H1 (cell line): ENCODE results near the gene TNFRSF8. TPM values are rescaled to one million over a fixed set of nuclear protein-coding genes. Genes with fewer than 3 reads are reported as not detected.

Source experiments
- CTCF ChIA-PET: fragments of 300-600 bp; sonication (Branson Sonifier 250); formaldehyde crosslinking; loops from one replicate; lab custom pipeline; 2021; ENCODE audit not compliant: partially characterized antibody; lab: Charles Lee
- POLR2A ChIA-PET: fragments of 300-600 bp; sonication (Branson Sonifier 250); formaldehyde crosslinking; loops from one replicate; lab custom pipeline; 2021; ENCODE audit warnings: inconsistent platforms; ENCODE audit not compliant: partially characterized antibody; lab: Charles Lee
- DNase-seq, 2 experiments: peaks; one replicate each; pipeline versions ENCODE4 v3.0.0 to v3.0.0-alpha.2; 2010 to 2022; ENCODE audit warnings: low spot score in 2 of 2, low read depth in 1 of 2, mixed read lengths in 1 of 2
- FAIRE-seq: peaks from 2 replicates; lab custom pipeline; 2011; peaks lifted over from hg19 to GRCh38; lab: Jason Lieb, UNC
- H2AFZ ChIP-seq: 2 replicates; pipeline ENCODE4 v1.8.1; 2012; ENCODE audit warnings: low read length, inconsistent platforms
- H2AK5ac ChIP-seq: 2 replicates; pipeline ENCODE4 v1.6.1; 2013; ENCODE audit warnings: low read depth, low read length
- H2BK120ac ChIP-seq: replicated peaks from 2 replicates; pipeline ENCODE3; 2013; ENCODE audit warnings: low read depth, low read length, inconsistent platforms
- H2BK12ac ChIP-seq: 2 replicates; pipeline ENCODE4 v1.6.1; 2013; ENCODE audit warnings: low read depth, low read length
- H2BK15ac ChIP-seq: 2 replicates; pipeline ENCODE4 v1.6.1; 2013; ENCODE audit warnings: low read length
- H2BK20ac ChIP-seq: 2 replicates; pipeline ENCODE4 v1.6.1; 2013; ENCODE audit warnings: low read length
- H2BK5ac ChIP-seq: 2 replicates; pipeline ENCODE4 v1.6.1; 2013; ENCODE audit warnings: low read depth, low read length
- H3K14ac ChIP-seq: 2 replicates; pipeline ENCODE4 v1.6.1; 2013; ENCODE audit warnings: inconsistent platforms; ENCODE audit not compliant: insufficient read length
- H3K18ac ChIP-seq: 2 replicates; pipeline ENCODE4 v1.6.1; 2013; ENCODE audit warnings: low read length; ENCODE audit errors: extremely low read depth
- H3K23ac ChIP-seq: 2 replicates; pipeline ENCODE4 v1.6.1; 2013; ENCODE audit warnings: inconsistent platforms; ENCODE audit not compliant: insufficient read length
- H3K23me2 ChIP-seq: 2 replicates; pipeline ENCODE4 v1.6.1; 2013; ENCODE audit warnings: low read depth, low read length
- H3K27ac ChIP-seq: 2 replicates; pipeline ENCODE4 v1.6.1; 2011; ENCODE audit warnings: low read depth, low read length, inconsistent platforms
- H3K27me3 ChIP-seq, 4 experiments: replicated peaks in 1 of 4; 1 replicate in 1 of 4; 2 replicates in 3 of 4; pipeline versions ENCODE4 v1.6.1 to v1.8.1; 2011 to 2013; ENCODE audit warnings: low read length in 3 of 4, mild to moderate bottlenecking in 3 of 4, inconsistent platforms in 2 of 4, mixed read lengths in 2 of 4, moderate library complexity in 1 of 4; ENCODE audit not compliant: control insufficient read depth in 3 of 4, insufficient read depth in 3 of 4; ENCODE audit errors: extremely low read depth in 1 of 4
- H3K36me3 ChIP-seq, 4 experiments: 2 replicates each; pipeline versions ENCODE4 v1.6.1 to v1.8.1; 2011 to 2013; ENCODE audit warnings: mild to moderate bottlenecking in 4 of 4, low read length in 3 of 4, moderate library complexity in 2 of 4, control low read depth in 1 of 4, inconsistent platforms in 1 of 4; ENCODE audit not compliant: insufficient read depth in 4 of 4, control insufficient read depth in 2 of 4
- H3K4ac ChIP-seq: replicated peaks from 2 replicates; pipeline ENCODE3; 2013; ENCODE audit warnings: low read length, low read depth, mixed read lengths, inconsistent platforms; ENCODE audit not compliant: insufficient read length
- H3K4me1 ChIP-seq, 4 experiments: replicated peaks in 1 of 4; 1 replicate in 1 of 4; 2 replicates in 3 of 4; pipeline versions ENCODE4 v1.6.1 to v1.8.1; 2011 to 2013; ENCODE audit warnings: low read length in 3 of 4, inconsistent platforms in 2 of 4, mixed read lengths in 1 of 4; ENCODE audit not compliant: insufficient read depth in 4 of 4, control insufficient read depth in 3 of 4
- H3K4me2 ChIP-seq, 2 experiments: 2 replicates each; pipeline versions ENCODE4 v1.6.1 to v1.8.1; 2011 to 2013; ENCODE audit warnings: low read depth in 2 of 2, low read length in 2 of 2, control low read depth in 1 of 2, inconsistent platforms in 1 of 2, mild to moderate bottlenecking in 1 of 2; ENCODE audit not compliant: insufficient read depth in 1 of 2
- H3K4me3 ChIP-seq, 4 experiments: fragments of 200-600, 300-600 bp in 1 of 4; sonication (generic), shearing (Covaris generic), sonication (Bioruptor Twin) in 1 of 4; 2 replicates each; pipeline versions ENCODE4 v1.5.1 to v1.8.1; 2011 to 2016; ENCODE audit warnings: low read length in 4 of 4, low read depth in 3 of 4, control low read depth in 2 of 4, inconsistent platforms in 2 of 4, mild to moderate bottlenecking in 2 of 4, mixed read lengths in 1 of 4, moderate library complexity in 1 of 4; ENCODE audit not compliant: insufficient read depth in 2 of 4; ENCODE audit errors: extremely low read depth in 1 of 4
- H3K56ac ChIP-seq: replicated peaks from 2 replicates; pipeline ENCODE3; 2013; ENCODE audit warnings: low read depth, mild to moderate bottlenecking, mixed read lengths, low read length, inconsistent platforms; ENCODE audit not compliant: insufficient read length
- H3K79me1 ChIP-seq: 2 replicates; pipeline ENCODE4 v1.6.1; 2013; ENCODE audit warnings: low read depth, low read length, control low read depth
- H3K79me2 ChIP-seq, 2 experiments: 2 replicates each; pipeline versions ENCODE4 v1.6.1 to v1.8.1; 2012 to 2013; ENCODE audit warnings: low read length in 2 of 2, mild to moderate bottlenecking in 2 of 2, inconsistent platforms in 1 of 2; ENCODE audit not compliant: insufficient read depth in 2 of 2, control insufficient read depth in 1 of 2
- H3K9ac ChIP-seq, 4 experiments: replicated peaks in 1 of 4; 1 replicate in 1 of 4; 2 replicates in 3 of 4; pipeline versions ENCODE4 v1.6.1 to v1.8.1; 2011 to 2013; ENCODE audit warnings: low read depth in 3 of 4, low read length in 3 of 4, control low read depth in 2 of 4, mild to moderate bottlenecking in 2 of 4, moderate library complexity in 2 of 4, inconsistent platforms in 1 of 4; ENCODE audit errors: extremely low read depth in 1 of 4
- H3K9me3 ChIP-seq, 2 experiments: 2 replicates each; pipeline versions ENCODE4 v1.6.1 to v1.8.1; 2012 to 2013; ENCODE audit warnings: mild to moderate bottlenecking in 2 of 2, moderate library complexity in 2 of 2, control low read depth in 1 of 2, inconsistent platforms in 1 of 2, low read depth in 1 of 2, low read length in 1 of 2, mixed read lengths in 1 of 2; ENCODE audit not compliant: insufficient read depth in 2 of 2
- H4K20me1 ChIP-seq, 2 experiments: replicated peaks in 1 of 2; 2 replicates each; pipeline versions ENCODE3 to v1.8.1; 2011 to 2013; ENCODE audit warnings: inconsistent platforms in 2 of 2, low read length in 2 of 2, mild to moderate bottlenecking in 1 of 2; ENCODE audit not compliant: insufficient read depth in 2 of 2, control insufficient read depth in 1 of 2
- H4K5ac ChIP-seq: 2 replicates; pipeline ENCODE4 v1.6.1; 2013; ENCODE audit warnings: low read length, low read depth, mixed read lengths, inconsistent platforms; ENCODE audit not compliant: insufficient read length
- H4K8ac ChIP-seq: 2 replicates; pipeline ENCODE4 v1.8.0; 2013; ENCODE audit warnings: mild to moderate bottlenecking, moderate library complexity, low read length, inconsistent platforms; ENCODE audit not compliant: insufficient read depth; ENCODE audit errors: extremely low read depth
- H4K91ac ChIP-seq: replicated peaks from 2 replicates; pipeline ENCODE3; 2013; ENCODE audit warnings: low read length, mixed read lengths, inconsistent platforms; ENCODE audit not compliant: insufficient read length
- CHD1 ChIP-seq: IDR thresholded peaks from 2 replicates; pipeline ENCODE4 v1.6.1; 2012; ENCODE audit warnings: low read depth, low read length, improper control_type of control experiment
- EZH2 ChIP-seq: fragments of 200-600 bp; sonication (generic); IDR thresholded peaks from 2 replicates; pipeline ENCODE4 v1.7.1; 2012; ENCODE audit warnings: low read depth, mild to moderate bottlenecking, moderate library complexity, low read length, inconsistent platforms; ENCODE audit not compliant: severe bottlenecking
- FOSL1 ChIP-seq: IDR thresholded peaks from 2 replicates; pipeline ENCODE4 v1.6.1; 2011; ENCODE audit warnings: mild to moderate bottlenecking, low read depth, low read length, moderate library complexity; ENCODE audit not compliant: insufficient read depth
- JUND ChIP-seq: IDR thresholded peaks from 2 replicates; pipeline ENCODE4 v1.6.1; 2011; ENCODE audit warnings: mild to moderate bottlenecking, improper control_type of control experiment, low read length
- PHF8 ChIP-seq: fragments of 200-600 bp; sonication (generic); conservative IDR thresholded peaks from 2 replicates; pipeline ENCODE4 v1.7.1; 2012; ENCODE audit warnings: low read depth, mild to moderate bottlenecking, inconsistent platforms, low read length, moderate library complexity
- RXRA ChIP-seq: IDR thresholded peaks from 2 replicates; pipeline ENCODE4 v1.6.1; 2011; ENCODE audit warnings: low read depth, mild to moderate bottlenecking, low read length, moderate library complexity; ENCODE audit not compliant: insufficient read depth
- TCF12 ChIP-seq: IDR thresholded peaks from 2 replicates; pipeline ENCODE4 v1.6.1; 2011; ENCODE audit warnings: low read depth, mild to moderate bottlenecking, low read length
- YY1 ChIP-seq: IDR thresholded peaks from 2 replicates; pipeline ENCODE4 v1.6.1; 2011; ENCODE audit warnings: low read depth, mild to moderate bottlenecking, low read length
- ZNF274 ChIP-seq: IDR thresholded peaks from 2 replicates; pipeline ENCODE4 v1.7.0; 2012; ENCODE audit warnings: low read length, borderline replicate concordance; ENCODE audit errors: extremely low read depth
- WGBS, 2 experiments: shearing (Covaris generic) in 1 of 2; methylation state at CpG; one replicate each; pipeline versions ENCODE4 v1.1.6 to v1.1.7; 2013 to 2015; ENCODE audit warnings: low lambda C conversion rate in 2 of 2, mixed read lengths in 2 of 2, inconsistent platforms in 1 of 2, low coverage in 1 of 2, missing lambda C conversion rate in 1 of 2; ENCODE audit not compliant: insufficient replicate concordance in 2 of 2, insufficient coverage in 1 of 2, insufficient read length in 1 of 2; ENCODE audit errors: extremely low coverage in 1 of 2, missing lambda C conversion rate in 1 of 2; 5-methylcytosine and 5-hydroxymethylcytosine counted together
- polyA plus RNA-seq, 7 experiments: library from polyadenylated mRNA; depleted of rRNA in 3 of 7; stranded (reverse) in 5 of 7; unstranded in 2 of 7; fragments of >200 nt in 5 of 7; fragments of 200-250 nt in 2 of 7; gene quantifications; 1 replicate in 5 of 7; 2 replicates in 1 of 7; 4 replicates in 1 of 7; pipeline versions ENCODE4 v1.2.1 to v1.2.3, GENCODE V29; 2011 to 2013; ENCODE audit warnings: missing spikeins in 2 of 7, mixed read lengths in 2 of 7
- total RNA-seq: library from RNA; stranded (reverse); fragmentation: NEBNext Ultra II Directional; extraction: Animal tissue kit (Norgen Biotek cat#: 25700); gene quantifications from 2 replicates; pipeline ENCODE4 v1.2.1, GENCODE V29; 2021
- TF ChIP-seq, protein P1 (sequence below): IDR thresholded peaks from 2 replicates; pipeline ENCODE4 v1.6.1; 2011; ENCODE audit warnings: low read depth, mild to moderate bottlenecking, low read length; ENCODE audit not compliant: insufficient read depth

TNFRSF8 gene
- total and polyA plus RNA-seq, 2 of the 8 experiments (the other 6 are each of a cell fraction or from before 2014, with no cell fraction given): 23.2 to 32.7 TPM

DNA sequence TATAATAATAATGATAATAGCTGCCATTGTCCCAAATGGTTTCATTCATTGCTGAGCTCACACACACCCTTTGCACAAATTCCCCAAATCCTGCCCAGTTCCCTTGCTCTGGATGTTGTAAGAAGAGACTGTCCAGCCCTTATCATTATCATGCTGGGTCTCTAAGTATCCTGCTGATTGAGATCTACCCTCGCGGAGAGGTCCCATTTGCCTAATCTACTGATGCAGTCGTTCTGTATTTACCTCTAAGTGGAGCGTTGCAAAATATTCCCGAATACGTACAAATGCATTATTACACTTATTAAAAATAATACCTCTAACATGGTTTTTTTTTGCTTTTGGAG, 51.2 kb downstream of the TNFRSF8 start:
- no peak overlapping the region for H3K27ac ChIP-seq

More for the DNA sequence above, 51.2 kb downstream of the TNFRSF8 start:
- no peak overlapping the region for H2BK15ac ChIP-seq
- no peaks in the 10 kb centered on the region for H3K27me3 ChIP-seq
- no peak overlapping the region for H3K4ac ChIP-seq
- peaks cover 0 to 2% of the 10 kb centered on the region in 2 experiments for H4K20me1 ChIP-seq
- no peaks in the 10 kb centered on the region for H3K4me1 ChIP-seq
- 93% methylated on average over 6 of the region's 6 CpGs; no CpG with 5 or more reads in 1 of the 2 experiments for WGBS, 2 experiments
- no peak overlapping the region for H3K4me2 ChIP-seq
- ChIA-PET CTCF (interaction anchor here (0.8 to 7.3 kb wide), 5 partner anchors 10 to 102 kb away, joined by 3 to 61 read pairs (median 4); no protein-coding TSS in a partner anchor), POLR2A (no interaction called here)
- no peaks in the 10 kb centered on the region for H3K9me3 ChIP-seq
- H4K5ac ChIP-seq: no peak overlapping the region
- peaks cover 2 to 19% (median 8%) of the 10 kb centered on the region in 4 experiments; a peak in 6 of 8 replicates for H3K36me3 ChIP-seq
- H3K79me2 ChIP-seq: no peaks in the 10 kb centered on the region
- no peak overlapping the region for H4K8ac ChIP-seq
- H3K23me2 ChIP-seq: no peaks in the 10 kb centered on the region
- H2AFZ ChIP-seq: no peak overlapping the region
- H3K23ac ChIP-seq: no peak overlapping the region
- no peak overlapping the region for H4K91ac ChIP-seq
- no peak for FAIRE-seq
- H3K14ac ChIP-seq: no peak overlapping the region
- TF ChIP-seq JUND: no peak
- no peak for TF ChIP-seq CHD1
- TF ChIP-seq, protein P1, sequence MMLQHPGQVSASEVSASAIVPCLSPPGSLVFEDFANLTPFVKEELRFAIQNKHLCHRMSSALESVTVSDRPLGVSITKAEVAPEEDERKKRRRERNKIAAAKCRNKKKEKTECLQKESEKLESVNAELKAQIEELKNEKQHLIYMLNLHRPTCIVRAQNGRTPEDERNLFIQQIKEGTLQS: no peak
- TF ChIP-seq ZNF274: no peak
- no peak for TF ChIP-seq PHF8
- TF ChIP-seq YY1: no peak
- no peak for TF ChIP-seq FOSL1
- no peak for TF ChIP-seq RXRA
- no peak for TF ChIP-seq TCF12
- no peak for TF ChIP-seq EZH2
- no peaks in the 10 kb centered on the region for H3K79me1 ChIP-seq
- no peak overlapping the region for H2BK120ac ChIP-seq
- H2AK5ac ChIP-seq: no peak overlapping the region
- no peak overlapping the region for H2BK12ac ChIP-seq
- H3K4me3 ChIP-seq: no peak overlapping the region
- no peak overlapping the region for H3K18ac ChIP-seq
- H2BK5ac ChIP-seq: no peak overlapping the region
- no peak for DNase-seq
- no peak overlapping the region for H3K56ac ChIP-seq
- H2BK20ac ChIP-seq: no peak overlapping the region
- no peak overlapping the region for H3K9ac ChIP-seq
